ENCODE results near the gene GARIN6. TPM values are rescaled to one million over a fixed set of nuclear protein-coding genes. Genes with fewer than 3 reads are reported as not detected.

The GARIN6 gene
- total RNA-seq, 4 donors from 2014 or later: not detected

DNA sequence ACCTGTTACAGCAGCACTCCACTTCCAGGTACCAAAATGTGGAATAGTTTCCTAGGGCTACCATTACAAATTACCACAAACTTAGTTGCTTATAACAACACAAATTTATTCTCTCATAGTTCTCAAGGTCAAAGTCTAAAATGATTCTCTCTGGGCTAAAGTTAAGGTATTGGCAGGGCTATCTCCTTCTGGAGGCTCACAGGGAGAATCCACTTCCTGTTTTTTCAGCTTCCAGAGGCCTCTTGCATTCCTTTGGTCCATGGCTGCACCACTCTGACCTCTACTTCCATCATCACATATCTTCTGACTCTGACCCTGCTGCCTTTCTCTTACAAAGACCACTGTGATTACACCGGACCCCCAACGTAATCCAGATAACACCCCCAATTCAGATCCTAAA is 2.9 kb upstream of the GARIN6 start:
- H3K4me3 ChIP-seq: no peak overlapping the region
- H3K27me3 ChIP-seq: no peaks in the 10 kb centered on the region
- H3K36me3 ChIP-seq: no peaks in the 10 kb centered on the region
- TF ChIP-seq, protein P1, sequence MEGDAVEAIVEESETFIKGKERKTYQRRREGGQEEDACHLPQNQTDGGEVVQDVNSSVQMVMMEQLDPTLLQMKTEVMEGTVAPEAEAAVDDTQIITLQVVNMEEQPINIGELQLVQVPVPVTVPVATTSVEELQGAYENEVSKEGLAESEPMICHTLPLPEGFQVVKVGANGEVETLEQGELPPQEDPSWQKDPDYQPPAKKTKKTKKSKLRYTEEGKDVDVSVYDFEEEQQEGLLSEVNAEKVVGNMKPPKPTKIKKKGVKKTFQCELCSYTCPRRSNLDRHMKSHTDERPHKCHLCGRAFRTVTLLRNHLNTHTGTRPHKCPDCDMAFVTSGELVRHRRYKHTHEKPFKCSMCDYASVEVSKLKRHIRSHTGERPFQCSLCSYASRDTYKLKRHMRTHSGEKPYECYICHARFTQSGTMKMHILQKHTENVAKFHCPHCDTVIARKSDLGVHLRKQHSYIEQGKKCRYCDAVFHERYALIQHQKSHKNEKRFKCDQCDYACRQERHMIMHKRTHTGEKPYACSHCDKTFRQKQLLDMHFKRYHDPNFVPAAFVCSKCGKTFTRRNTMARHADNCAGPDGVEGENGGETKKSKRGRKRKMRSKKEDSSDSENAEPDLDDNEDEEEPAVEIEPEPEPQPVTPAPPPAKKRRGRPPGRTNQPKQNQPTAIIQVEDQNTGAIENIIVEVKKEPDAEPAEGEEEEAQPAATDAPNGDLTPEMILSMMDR (IDR thresholded peaks at IDR 0.05): no peak
- no peak for TF ChIP-seq POLR2A (IDR thresholded peaks at IDR 0.05)
- H3K9me3 ChIP-seq: no peaks in the 10 kb centered on the region
- intact Hi-C loops (cut with DNase I): no loop called here
- no peaks in the 10 kb centered on the region for H3K4me1 ChIP-seq
- 80 to 89% methylated on average over 2 of the region's 2 CpGs for WGBS, 2 donors
- no peak for DNase-seq
- H3K27ac ChIP-seq: no peak overlapping the region

DNA sequence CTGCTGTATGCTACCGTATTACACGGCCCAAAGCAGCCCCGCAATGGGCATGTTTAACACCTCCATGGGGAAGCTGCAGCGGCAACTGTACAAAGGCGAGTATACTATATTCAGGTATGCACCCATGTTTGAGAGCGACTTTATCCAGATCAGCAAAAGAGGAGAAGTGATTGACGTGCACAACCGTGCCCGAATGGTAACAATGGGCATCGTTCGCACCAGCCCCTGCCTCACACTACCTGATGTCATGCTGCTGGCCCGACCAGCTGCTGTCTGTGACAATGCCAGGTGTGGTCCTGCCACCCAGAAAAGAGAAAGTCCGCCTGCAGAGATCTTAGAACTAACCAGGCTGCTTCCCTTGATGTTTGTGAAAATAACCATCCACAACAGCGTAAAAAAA is 630 bp downstream of the GARIN6 start:
- WGBS, 2 donors: 92 to 94% methylated on average over 12 to 13 of the region's 14 CpGs
- H3K9me3 ChIP-seq: no peaks in the 10 kb centered on the region
- no peak overlapping the region for H3K4me3 ChIP-seq
- DNase-seq: no peak
- no peaks in the 10 kb centered on the region for H3K36me3 ChIP-seq
- intact Hi-C loops (cut with DNase I): no loop called here
- no peaks in the 10 kb centered on the region for H3K4me1 ChIP-seq
- TF ChIP-seq, protein P1 (IDR thresholded peaks at IDR 0.05): no peak
- no peak for TF ChIP-seq POLR2A (IDR thresholded peaks at IDR 0.05)
- no peaks in the 10 kb centered on the region for H3K27me3 ChIP-seq
- H3K27ac ChIP-seq: no peak overlapping the region

DNA sequence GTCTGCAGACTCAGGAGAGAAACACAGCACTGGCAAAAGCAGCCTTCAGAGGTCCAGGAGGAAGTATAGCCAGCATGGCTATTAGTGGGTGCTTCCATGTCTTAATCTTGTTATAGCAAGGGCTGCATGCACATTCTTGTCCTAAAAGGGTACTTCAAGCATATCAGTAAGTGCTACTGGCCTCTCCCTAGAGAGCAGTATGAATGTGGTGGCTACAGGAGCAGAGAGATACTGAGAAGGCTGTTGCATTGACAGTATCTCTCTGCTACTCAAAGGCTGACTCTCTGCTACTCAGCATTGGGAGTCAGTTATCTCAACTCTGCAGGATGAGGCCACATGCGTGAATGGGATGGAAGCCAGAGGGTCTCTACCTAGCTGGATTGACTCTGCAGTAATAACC is 2.0 kb downstream of the GARIN6 start:
- H3K27me3 ChIP-seq: no peaks in the 10 kb centered on the region
- WGBS, 2 donors: 43 to 80% methylated on average over 1 of the region's 1 CpG
- no peak for DNase-seq
- intact Hi-C loops (cut with DNase I): no loop called here
- no peaks in the 10 kb centered on the region for H3K36me3 ChIP-seq
- no peak overlapping the region for H3K4me3 ChIP-seq
- no peak overlapping the region for H3K27ac ChIP-seq
- TF ChIP-seq POLR2A (IDR thresholded peaks at IDR 0.05): no peak
- TF ChIP-seq, protein P1 (IDR thresholded peaks at IDR 0.05): no peak
- H3K4me1 ChIP-seq: no peaks in the 10 kb centered on the region
- no peaks in the 10 kb centered on the region for H3K9me3 ChIP-seq

DNA sequence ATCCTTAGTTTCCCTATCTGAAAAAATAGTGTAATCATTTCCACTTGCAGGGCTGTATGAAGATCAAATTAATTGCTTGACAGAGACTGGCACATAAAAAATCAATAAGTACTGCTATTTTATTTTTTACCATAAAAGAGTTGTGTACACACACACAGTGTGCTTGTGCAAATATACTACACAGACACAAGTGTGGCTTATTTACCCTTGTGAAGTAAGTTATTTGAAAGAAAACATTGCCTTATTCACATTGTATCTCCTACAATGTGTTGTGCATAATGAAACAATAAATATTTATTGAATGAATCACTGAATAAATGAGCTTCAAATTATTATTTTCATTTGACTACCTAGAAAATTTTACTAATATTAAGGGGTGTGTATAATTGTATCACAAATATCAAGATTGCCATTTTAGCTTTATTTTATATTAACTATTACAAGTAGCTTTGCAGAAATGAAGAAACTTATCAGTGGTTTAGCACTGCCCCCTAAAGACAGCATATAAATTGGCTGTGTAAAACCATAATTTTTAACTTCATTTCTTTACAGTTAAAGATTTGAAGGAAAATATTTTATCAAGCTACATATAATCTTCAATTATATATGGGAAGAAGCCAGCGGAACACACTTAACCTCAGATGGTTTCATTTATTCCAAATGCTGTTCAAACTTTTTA is 11.3 kb downstream of the GARIN6 start:
- intact Hi-C loops (cut with DNase I): no loop called here
- Histone ChIP-seq H3K27ac (no peak overlapping the region), H3K36me3 (no peaks in the 10 kb centered on the region), H3K9me3 (no peaks in the 10 kb centered on the region), H3K27me3 (no peaks in the 10 kb centered on the region), H3K4me3 (no peak overlapping the region), H3K4me1 (no peaks in the 10 kb centered on the region)
- 65 to 78% methylated on average over 1 of the region's 1 CpG for WGBS, 2 donors
- TF ChIP-seq, protein P1 (IDR thresholded peaks at IDR 0.05): peak in 2 of 6 experiments; percentile 20 to 28
- TF ChIP-seq POLR2A (IDR thresholded peaks at IDR 0.05): no peak
- no peak for DNase-seq

DNA sequence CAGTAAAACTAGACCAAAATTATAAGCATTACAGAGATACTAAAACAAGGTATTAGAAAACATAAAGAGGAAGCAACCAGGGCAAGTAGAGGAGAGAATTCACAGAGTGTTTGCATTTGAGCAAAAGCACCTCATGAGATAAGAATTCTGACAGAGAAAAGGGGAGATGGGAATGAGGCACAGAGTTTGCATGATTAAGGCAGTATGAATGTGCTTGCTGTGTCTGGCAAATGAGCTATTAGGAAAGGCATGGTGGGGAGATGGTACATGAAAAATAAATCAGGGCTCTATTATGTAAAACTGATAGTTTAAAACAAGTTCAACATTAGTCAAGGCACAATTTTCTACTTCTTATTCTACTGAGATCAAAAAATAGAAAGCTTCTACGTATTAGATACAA is 23.1 kb downstream of the GARIN6 start:
- Histone ChIP-seq H3K27me3 (no peaks in the 10 kb centered on the region), H3K9me3 (no peaks in the 10 kb centered on the region), H3K4me3 (no peak overlapping the region), H3K36me3 (no peaks in the 10 kb centered on the region), H3K27ac (no peak overlapping the region), H3K4me1 (no peaks in the 10 kb centered on the region)
- no peak for DNase-seq
- intact Hi-C loops (cut with DNase I): no loop called here
- 48 to 67% methylated on average over 1 of the region's 1 CpG for WGBS, 2 donors
- no peak for TF ChIP-seq POLR2A (IDR thresholded peaks at IDR 0.05)
- TF ChIP-seq, protein P1 (IDR thresholded peaks at IDR 0.05): no peak

Data from esophagus squamous epithelium (tissue), 5 donors.